ENCODE data around the gene ATN1. TPM values are rescaled to one million over a fixed set of nuclear protein-coding genes. Genes with fewer than 3 reads are reported as not detected.

The ATN1 gene
- total and polyA plus RNA-seq, 11 donors = 38.4 to 82.9 (median 65.6) TPM

DNA sequence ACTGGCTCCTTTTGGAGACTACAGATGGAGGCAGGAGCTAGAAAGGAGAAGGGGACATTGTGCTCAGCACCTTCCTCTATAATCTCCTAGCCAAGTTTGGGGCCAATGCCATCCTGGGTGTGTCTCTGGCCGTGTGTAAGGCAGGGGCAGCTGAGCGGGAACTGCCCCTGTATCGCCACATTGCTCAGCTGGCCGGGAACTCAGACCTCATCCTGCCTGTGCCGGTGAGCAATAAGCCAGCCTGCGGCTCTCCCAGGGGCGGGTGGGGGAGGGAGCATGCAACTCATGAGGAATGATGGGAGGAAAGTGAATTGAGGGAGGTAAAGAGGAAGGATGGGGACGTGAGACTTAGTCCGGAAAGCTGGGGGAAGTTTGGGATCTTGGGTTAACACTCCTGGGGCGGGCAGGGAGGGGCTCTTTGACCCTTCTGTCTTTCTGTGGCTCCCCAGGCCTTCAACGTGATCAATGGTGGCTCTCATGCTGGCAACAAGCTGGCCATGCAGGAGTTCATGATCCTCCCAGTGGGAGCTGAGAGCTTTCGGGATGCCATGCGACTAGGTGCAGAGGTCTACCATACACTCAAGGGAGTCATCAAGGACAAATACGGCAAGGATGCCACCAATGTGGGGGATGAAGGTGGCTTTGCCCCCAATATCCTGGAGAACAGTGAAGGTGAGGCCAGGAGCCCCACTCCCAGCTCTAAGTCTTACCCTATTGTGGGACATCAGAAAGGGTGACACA is 10.1 kb upstream of the ATN1 start:
- WGBS, 4 donors = 80 to 85% (median 82%) methylated on average over 13 to 14 of the region's 14 CpGs
- intact Hi-C loops (cut with DNase I) = no loop called here
- Histone ChIP-seq H3K36me3 (peaks cover 0 to 13% (median 0%) of the 10 kb centered on the region in 9 donors), H3K27me3 (peaks cover 0 to 14% (median 0%) of the 10 kb centered on the region in 9 donors), H3K4me3 (no peak overlapping the region), H3K4me1 (peaks cover 0 to 24% (median 8%) of the 10 kb centered on the region in 12 donors), H3K9me3 (no peaks in the 10 kb centered on the region), H3K27ac (no peak overlapping the region)
- TF ChIP-seq, protein P1, sequence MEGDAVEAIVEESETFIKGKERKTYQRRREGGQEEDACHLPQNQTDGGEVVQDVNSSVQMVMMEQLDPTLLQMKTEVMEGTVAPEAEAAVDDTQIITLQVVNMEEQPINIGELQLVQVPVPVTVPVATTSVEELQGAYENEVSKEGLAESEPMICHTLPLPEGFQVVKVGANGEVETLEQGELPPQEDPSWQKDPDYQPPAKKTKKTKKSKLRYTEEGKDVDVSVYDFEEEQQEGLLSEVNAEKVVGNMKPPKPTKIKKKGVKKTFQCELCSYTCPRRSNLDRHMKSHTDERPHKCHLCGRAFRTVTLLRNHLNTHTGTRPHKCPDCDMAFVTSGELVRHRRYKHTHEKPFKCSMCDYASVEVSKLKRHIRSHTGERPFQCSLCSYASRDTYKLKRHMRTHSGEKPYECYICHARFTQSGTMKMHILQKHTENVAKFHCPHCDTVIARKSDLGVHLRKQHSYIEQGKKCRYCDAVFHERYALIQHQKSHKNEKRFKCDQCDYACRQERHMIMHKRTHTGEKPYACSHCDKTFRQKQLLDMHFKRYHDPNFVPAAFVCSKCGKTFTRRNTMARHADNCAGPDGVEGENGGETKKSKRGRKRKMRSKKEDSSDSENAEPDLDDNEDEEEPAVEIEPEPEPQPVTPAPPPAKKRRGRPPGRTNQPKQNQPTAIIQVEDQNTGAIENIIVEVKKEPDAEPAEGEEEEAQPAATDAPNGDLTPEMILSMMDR (IDR thresholded peaks at IDR 0.05) = no peak
- no peak for TF ChIP-seq POLR2A (IDR thresholded peaks at IDR 0.05)
- no peak for ATAC-seq
- DNase-seq = peak in 1 of 5 donors; percentile 2

DNA sequence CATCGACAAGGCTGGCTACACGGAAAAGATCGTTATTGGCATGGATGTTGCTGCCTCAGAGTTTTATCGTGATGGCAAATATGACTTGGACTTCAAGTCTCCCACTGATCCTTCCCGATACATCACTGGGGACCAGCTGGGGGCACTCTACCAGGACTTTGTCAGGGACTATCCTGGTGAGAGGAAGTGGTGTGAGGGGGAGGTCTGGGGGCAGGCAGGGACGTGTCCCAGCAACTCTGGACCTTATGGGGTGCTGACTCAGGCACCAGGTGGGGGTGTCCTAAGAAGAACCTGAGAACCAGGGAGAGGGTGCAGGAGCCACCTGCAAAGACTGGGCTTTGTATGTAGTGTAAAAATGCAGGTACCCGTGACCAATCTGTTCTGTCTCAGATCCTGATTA is 8.2 kb upstream of the ATN1 start:
- Histone ChIP-seq H3K4me1 (peaks cover 0 to 35% (median 10%) of the 10 kb centered on the region in 12 donors), H3K4me3 (no peak overlapping the region), H3K27me3 (peaks cover 0 to 4% (median 0%) of the 10 kb centered on the region in 9 donors), H3K36me3 (peaks cover 0 to 13% (median 0%) of the 10 kb centered on the region in 9 donors), H3K9me3 (no peaks in the 10 kb centered on the region), H3K27ac (no peak overlapping the region)
- 68 to 82% (median 74%) methylated on average over 7 of the region's 7 CpGs for WGBS, 4 donors
- no peak for TF ChIP-seq POLR2A (IDR thresholded peaks at IDR 0.05)
- TF ChIP-seq, protein P1 (IDR thresholded peaks at IDR 0.05) = no peak
- ATAC-seq = no peak
- peak in 1 of 5 donors; percentile 3 for DNase-seq
- intact Hi-C loops (cut with DNase I) = no loop called here

DNA sequence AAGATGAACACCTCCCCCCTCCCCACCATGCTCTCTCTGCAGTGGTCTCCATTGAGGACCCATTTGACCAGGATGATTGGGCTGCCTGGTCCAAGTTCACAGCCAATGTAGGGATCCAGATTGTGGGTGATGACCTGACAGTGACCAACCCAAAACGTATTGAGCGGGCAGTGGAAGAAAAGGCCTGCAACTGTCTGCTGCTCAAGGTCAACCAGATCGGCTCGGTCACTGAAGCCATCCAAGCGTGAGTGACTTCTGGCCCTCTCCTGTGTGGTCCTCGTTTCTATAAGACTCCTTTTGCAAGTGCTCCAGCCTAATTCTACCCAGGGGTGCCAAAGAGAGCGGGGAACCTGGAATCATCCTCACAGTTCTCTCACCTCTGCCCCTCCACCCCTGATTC is 6.2 kb upstream of the ATN1 start:
- Histone ChIP-seq H3K4me1 (peaks cover 4 to 45% (median 25%) of the 10 kb centered on the region in 12 donors), H3K27ac (no peak overlapping the region), H3K9me3 (no peaks in the 10 kb centered on the region), H3K36me3 (peaks cover 0 to 12% (median 0%) of the 10 kb centered on the region in 9 donors), H3K4me3 (no peak overlapping the region), H3K27me3 (no peaks in the 10 kb centered on the region)
- WGBS, 4 donors = 81 to 90% (median 85%) methylated on average over 7 of the region's 7 CpGs
- TF ChIP-seq, protein P1 (IDR thresholded peaks at IDR 0.05) = no peak
- no peak for TF ChIP-seq POLR2A (IDR thresholded peaks at IDR 0.05)
- intact Hi-C loops (cut with DNase I) = loop anchor here in 2 of 10 donors (5.0 kb wide), 1 partner anchor 171 kb away; the partner anchor contains the start of gene C1R (in 2 of the 2)
- no peak for ATAC-seq
- peak in 1 of 5 donors; percentile 11 for DNase-seq

Measured in heart left ventricle (tissue), 16 donors.